HUES6 (cell line): ENCODE data around the gene CCDC7.
A peak's percentile ranks its signal among the peaks of the same experiment; 100 is the strongest.
"Not testable (repeated sequence)": the region's sequence is repeated elsewhere in the genome, so short reads cannot be mapped to it uniquely, and the experiment has no call there.

Experiments
- H3K27ac ChIP-seq: 2 replicates; pipeline ENCODE4 v1.7.0; 2013; ENCODE audit warnings: low read depth, mild to moderate bottlenecking, low read length, inconsistent platforms
- H3K27me3 ChIP-seq: 2 replicates; pipeline ENCODE4 v1.6.1; 2013; ENCODE audit warnings: low read length; ENCODE audit not compliant: control insufficient read depth, insufficient read depth
- H3K36me3 ChIP-seq: 2 replicates; pipeline ENCODE4 v1.6.1; 2013; ENCODE audit warnings: low read length; ENCODE audit not compliant: control insufficient read depth, insufficient read depth
- H3K4me1 ChIP-seq: 2 replicates; pipeline ENCODE4 v1.6.1; 2013; ENCODE audit warnings: low read length; ENCODE audit not compliant: control insufficient read depth, insufficient read depth
- H3K4me3 ChIP-seq: 2 replicates; pipeline ENCODE4 v1.5.1; 2013; ENCODE audit warnings: low read depth, low read length
- H3K9ac ChIP-seq: one replicate; pipeline ENCODE4 v1.6.1; 2013; ENCODE audit warnings: mild to moderate bottlenecking, low read length
- H3K9me3 ChIP-seq: 2 replicates; pipeline ENCODE4 v1.6.1; 2013; ENCODE audit warnings: low read depth, low read length; ENCODE audit not compliant: control insufficient read depth, insufficient read depth

Gene CCDC7

DNA sequence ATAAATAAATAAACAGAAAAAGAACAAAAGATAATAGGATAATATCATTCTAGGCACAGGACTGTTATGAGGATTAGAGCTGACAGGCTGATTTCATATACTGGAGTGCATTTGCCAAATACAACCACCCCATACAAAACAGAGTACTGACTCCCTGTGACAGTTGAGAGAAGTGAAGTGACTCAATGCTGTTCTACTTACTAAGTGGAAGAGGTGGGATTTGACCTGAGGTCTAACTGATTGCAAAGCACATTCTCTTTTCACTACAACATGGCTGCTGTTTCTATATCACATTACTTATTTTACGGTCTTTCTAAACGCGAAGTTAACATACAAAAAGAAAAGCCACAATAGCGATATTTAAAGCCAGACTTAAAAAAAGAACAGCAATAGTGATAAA is 460.7 kb downstream of the CCDC7 start:
- H3K4me3 ChIP-seq, result no peak overlapping the region
- peaks cover 90% of the 10 kb centered on the region for H3K36me3 ChIP-seq
- H3K27ac ChIP-seq, result 0 out of 2 replicates have a peak overlapping the region, but pooled peaks have one; percentile 33

DNA sequence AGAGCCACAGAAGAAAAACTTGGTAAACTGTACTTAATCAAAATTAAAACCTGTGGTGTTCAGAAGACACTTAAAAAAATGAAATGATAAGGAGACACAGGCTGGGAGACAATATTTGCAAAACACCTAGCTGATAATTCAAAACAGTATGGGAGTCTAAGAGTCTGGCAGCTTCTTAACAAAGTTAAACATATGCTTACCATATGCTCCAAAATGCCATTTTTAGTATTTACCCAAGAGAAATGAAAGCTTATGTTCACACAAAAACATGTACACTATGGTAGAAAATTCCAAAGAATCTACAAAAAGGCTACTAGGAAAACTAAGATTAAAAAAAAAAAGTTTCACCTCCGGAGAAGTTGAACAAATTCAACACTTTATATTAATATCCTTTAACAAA is 463.5 kb downstream of the CCDC7 start:
- Histone ChIP-seq H3K4me1 (no peaks in the 10 kb centered on the region), H3K9ac (no peak overlapping the region), H3K36me3 (peaks cover 88% of the 10 kb centered on the region), H3K9me3 (no peaks in the 10 kb centered on the region), H3K27me3 (no peaks in the 10 kb centered on the region), H3K27ac (no peak overlapping the region), H3K4me3 (no peak overlapping the region)

More for the DNA sequence above, 460.7 kb downstream of the CCDC7 start:
- Histone ChIP-seq H3K9me3 (no peaks in the 10 kb centered on the region), H3K4me1 (no peaks in the 10 kb centered on the region), H3K27me3 (no peaks in the 10 kb centered on the region), H3K9ac (no peak overlapping the region)

DNA sequence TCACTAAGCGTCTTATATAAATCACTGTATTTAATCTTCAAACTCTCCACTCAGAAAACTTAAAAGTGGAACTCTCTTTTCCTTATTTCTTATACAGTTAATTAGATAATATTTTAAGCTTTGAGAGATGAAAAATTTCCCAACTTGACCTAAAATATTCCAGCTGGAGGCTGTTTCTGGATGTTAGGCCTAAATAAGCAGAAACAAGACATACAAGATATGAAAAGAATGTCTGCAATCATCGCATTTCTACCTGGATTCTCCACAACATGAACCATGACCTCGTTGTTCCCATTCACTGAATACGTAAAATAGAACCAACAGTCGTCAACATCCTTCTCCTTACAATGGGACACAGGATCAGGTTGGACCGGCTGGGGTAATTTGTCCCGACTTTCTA is 464.0 kb downstream of the CCDC7 start:
- not testable (repeated sequence) for H3K4me3 ChIP-seq, H3K9me3 ChIP-seq, H3K27me3 ChIP-seq, H3K9ac ChIP-seq, H3K4me1 ChIP-seq, H3K27ac ChIP-seq
- peaks cover 87% of the 10 kb centered on the region for H3K36me3 ChIP-seq

DNA sequence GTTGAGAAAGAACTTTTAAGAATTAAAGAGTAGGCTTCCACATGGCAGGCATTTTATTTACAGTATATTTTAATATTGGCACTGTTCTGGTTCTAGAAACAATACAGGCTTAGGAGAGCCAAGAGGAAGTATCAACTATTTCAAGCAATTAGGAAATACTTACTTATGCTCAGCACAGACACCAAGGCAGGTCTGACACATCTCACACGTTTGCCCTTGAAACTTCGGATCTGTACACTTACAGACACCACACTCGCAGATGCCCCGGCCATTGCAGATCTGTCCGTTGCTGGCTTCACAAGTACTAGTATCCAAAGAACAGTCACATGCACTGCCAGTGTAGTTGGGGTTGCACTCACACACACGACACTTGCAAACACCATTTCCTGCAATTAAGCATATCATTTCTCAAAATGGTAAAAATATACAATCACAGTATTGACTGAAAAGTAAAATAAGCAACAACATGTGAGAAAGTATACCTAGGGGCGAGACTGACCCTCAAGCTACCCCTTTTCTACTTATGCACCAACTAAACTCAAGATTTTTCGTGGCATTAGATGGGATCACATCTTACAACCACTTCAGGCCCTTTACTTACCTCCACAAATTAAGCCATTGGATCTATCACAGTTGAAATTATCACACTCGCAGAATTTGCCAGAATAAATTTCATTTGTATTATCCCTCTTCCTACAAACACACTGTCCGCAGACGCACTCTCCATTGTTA is 465.5 kb downstream of the CCDC7 start:
- no peak overlapping the region for H3K4me3 ChIP-seq
- H3K4me1 ChIP-seq, result no peaks in the 10 kb centered on the region
- no peak overlapping the region for H3K9ac ChIP-seq
- no peaks in the 10 kb centered on the region for H3K9me3 ChIP-seq
- H3K36me3 ChIP-seq, result peaks cover 76% of the 10 kb centered on the region
- no peaks in the 10 kb centered on the region for H3K27me3 ChIP-seq
- no peak overlapping the region for H3K27ac ChIP-seq

DNA sequence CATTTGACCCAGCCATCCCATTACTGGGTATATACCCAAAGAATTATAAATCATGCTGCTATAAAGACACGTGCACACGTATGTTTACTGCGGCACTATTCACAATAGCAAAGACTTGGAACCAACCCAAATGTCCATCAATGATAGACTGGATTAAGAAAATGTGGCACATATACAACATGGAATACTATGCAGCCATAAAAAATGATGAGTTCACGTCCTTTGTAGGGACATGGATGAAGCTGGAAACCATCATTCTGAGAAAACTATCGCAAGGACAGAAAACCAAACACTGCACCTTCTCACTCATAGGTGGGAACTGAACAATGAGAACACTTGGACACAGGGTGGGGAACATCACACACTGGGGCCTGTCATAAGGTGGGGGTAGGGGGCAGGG is 471.9 kb downstream of the CCDC7 start:
- H3K9ac ChIP-seq, H3K27me3 ChIP-seq, H3K9me3 ChIP-seq, H3K4me1 ChIP-seq, H3K27ac ChIP-seq, H3K4me3 ChIP-seq: not testable (repeated sequence)
- H3K36me3 ChIP-seq, result peaks cover 63% of the 10 kb centered on the region

DNA sequence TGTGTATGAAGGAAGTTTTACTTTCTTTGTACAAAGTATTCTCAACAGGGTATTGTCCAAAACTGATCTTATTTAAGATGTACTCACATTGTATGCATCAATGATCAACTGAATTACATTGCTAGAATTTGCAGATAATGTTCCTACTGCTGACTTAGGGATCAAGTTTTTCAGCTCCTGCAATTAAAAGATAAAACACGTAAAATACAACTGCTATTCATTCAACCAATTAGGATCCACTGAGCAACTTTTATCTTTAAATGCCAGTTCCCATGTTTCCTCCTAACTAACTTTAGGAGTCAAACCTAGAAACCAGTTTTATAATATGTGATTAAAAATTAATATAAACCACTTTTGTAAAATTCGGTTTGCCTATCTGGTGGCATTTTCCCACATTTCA is 476.2 kb downstream of the CCDC7 start:
- Histone ChIP-seq H3K27me3 (no peaks in the 10 kb centered on the region), H3K9me3 (no peaks in the 10 kb centered on the region), H3K4me3 (no peak overlapping the region), H3K27ac (no peak overlapping the region), H3K9ac (no peak overlapping the region), H3K36me3 (peaks cover 90% of the 10 kb centered on the region), H3K4me1 (no peaks in the 10 kb centered on the region)

DNA sequence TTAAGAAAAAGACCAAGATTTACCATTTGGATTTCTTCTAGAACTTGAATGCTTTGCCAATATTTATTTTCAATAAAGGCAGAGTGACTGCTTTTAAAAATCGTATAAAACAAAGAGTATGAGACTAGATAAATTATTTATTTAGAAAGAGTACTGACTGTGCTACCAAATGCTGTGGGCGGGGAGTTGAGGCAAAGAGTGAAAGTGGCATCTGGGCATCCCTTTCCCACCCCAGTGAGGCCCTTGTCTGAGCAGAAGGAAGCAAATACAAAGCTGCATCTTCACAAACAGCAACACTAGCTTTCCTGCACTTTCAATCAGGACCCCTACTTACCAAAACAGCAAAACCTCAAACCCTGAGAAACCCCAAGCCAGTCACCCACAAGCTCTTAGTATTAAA is 477.2 kb downstream of the CCDC7 start:
- Histone ChIP-seq H3K9ac (no peak overlapping the region), H3K4me3 (no peak overlapping the region), H3K36me3 (peaks cover 97% of the 10 kb centered on the region), H3K27me3 (no peaks in the 10 kb centered on the region), H3K9me3 (no peaks in the 10 kb centered on the region), H3K27ac (no peak overlapping the region), H3K4me1 (no peaks in the 10 kb centered on the region)

DNA sequence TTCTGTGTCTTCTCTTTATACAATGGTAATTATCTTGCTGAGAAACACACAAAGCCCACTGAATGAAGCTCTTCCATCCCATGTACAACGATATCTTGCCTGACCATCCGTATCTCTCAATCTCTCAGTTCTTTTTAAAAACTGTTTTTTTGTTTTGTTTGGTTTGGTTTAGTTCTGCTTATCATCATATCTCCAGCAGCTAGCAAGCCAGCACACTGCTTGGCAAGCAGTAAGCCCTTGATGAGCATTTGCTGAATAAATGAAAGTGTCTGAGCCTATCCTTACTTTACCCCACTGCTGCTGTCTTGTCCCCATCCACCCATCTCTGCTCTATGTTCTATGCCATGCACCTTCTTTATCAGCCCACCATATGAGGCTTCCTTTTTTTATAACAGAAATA is 477.9 kb downstream of the CCDC7 start:
- Histone ChIP-seq H3K4me1 (no peaks in the 10 kb centered on the region), H3K36me3 (peaks cover 96% of the 10 kb centered on the region), H3K9me3 (no peaks in the 10 kb centered on the region), H3K27ac (no peak overlapping the region), H3K9ac (no peak overlapping the region), H3K4me3 (no peak overlapping the region), H3K27me3 (no peaks in the 10 kb centered on the region)
